UCSD-AML1 (cell line): ENCODE measurements around the gene CA6.
"Not testable (repeated sequence)": the region's sequence is repeated elsewhere in the genome, so short reads cannot be mapped to it uniquely, and the experiment has no call there.

Experiments used
- DNase-seq: peaks from one replicate; lab custom pipeline; 2025; ENCODE audit not compliant: unreplicated experiment; lab: John Stamatoyannopoulos, UW

CA6 gene

DNA sequence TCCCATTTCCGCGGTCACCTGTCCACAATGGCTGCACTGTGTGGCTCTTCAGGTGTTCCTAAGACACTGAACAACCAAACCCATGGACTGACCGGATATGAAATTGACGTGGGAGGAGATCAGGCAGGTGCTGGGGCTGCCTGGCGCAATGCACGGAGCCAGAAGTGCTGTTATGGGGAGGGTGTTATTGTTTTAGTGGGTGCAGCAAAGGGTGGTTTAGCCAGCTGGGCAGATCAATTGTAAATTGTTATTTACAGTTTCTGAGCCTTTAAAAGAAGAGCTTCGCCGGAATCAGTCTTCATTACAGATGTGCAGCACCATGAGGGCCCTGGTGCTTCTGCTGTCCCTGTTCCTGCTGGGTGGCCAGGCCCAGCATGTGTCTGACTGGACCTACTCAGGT lies at the start of gene CA6:
TSS of gene CA6 (plus strand) at position 301 of the 400 bp plus-strand sequence. CDS start at position 320, 19 bp downstream.
- DNase-seq: no peak

DNA sequence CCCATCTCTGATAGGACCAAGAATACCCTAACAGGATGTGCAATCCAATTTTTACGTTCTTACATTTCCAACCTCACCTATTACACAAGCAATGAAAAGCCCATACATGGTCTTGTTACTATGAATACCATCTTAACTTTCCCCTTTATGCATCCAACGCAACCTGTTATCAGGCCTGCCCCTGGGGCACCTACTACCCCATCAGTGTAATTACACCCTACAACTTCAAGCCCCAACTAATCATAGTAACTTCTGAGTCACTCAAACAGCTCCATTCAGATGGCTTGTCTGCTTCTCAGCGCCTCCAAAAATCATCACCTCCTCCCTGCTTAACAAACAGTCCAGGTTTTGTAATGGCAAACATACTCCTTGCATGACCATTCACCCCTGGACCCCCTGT lies 48.9 kb upstream of the CA6 start:
- not testable (repeated sequence) for DNase-seq

DNA sequence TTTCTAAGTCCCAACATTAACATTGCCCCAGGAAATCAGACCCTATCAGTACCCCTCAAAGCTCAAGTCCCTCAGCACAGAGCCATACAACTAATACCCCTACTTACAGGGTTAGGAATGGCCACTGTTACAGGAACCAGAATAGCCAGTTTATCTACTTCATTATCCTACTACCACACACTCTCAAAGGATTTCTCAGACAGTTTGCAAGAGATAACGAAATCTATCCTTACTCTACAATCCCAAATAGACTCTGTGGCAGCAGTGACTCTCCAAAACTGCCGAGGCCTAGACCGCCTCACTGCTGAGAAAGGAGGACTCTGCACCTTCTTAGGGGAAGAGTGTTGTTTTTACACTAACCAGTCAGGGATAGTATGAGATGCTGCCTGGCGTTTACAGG lies 48.2 kb upstream of the CA6 start:
- not testable (repeated sequence) for DNase-seq

DNA sequence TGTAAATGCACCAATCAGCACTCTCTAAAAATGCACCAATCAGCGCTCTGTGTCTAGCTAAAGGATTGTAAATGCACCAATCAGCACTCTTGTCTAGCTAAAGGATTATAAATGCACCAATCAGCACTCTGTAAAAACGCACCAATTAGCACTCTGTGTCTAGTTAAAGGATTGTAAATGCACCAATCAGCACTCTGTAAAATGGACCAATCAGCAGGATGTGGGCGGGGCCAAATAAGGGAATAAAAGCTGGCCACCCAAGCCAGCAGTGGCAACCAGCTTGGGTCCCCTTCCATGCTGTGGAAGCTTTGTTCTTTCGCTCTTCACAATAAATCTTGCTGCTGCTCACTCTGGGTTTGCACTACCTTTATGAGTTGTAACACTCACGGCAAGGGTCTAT lies 47.2 kb upstream of the CA6 start:
- DNase-seq: not testable (repeated sequence)

DNA sequence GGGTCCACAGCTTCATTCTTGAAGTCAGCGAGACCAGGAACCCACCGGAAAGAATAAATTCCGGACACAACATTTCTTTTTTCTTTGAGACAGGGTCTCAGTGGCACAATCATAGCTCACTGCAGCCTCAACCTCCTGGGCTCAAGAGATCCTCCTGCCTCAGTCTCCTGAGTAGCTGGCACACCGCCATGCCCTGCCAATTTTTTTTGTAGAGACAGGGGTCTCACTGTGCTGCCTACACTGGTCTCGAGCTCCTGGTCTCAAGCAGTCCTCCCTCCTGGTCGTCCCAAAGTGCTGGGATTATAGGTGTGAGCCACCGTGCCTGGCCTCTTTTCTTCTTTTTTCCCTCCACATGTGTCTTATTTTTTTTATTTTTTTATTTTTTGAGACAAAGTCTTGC lies 46.6 kb upstream of the CA6 start:
- DNase-seq: no peak

DNA sequence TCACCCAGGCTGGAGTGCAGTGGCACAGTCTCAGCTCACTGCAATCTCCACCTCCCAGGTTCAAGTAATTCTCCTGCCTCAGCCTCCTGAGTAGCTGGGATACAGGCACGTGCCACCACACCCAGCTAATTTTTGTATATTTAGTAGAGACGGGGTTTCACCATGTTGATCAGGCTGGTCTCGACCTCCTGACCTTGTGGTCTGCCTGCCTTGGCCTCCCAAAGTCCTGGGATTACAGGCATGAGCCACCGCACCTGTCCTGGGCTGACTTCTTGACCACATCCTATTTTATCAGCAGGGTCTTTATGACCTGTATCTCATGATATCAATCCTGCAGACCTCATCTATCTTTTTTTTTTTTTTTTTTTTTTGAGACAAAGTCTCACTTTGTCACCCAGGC lies 45.0 kb upstream of the CA6 start:
- not testable (repeated sequence) for DNase-seq

DNA sequence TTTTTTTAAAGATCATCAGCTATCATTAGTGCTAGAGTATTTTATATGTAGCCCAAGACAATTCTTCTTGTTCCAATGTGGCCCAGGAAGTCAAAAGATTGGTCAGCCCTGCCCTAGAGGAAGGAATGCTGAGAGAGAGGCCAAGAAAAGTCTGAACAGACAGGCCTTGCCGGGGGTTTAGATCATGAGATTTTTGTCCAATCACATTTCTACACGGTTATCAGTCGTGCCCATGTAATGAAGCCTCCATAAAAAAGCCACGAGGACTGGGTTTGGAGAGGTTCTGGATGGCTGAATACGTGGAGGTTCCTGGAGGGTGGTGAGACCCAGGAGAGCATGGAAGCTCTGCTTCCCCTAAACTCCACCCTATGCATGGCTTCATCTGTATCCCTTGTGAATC lies 42.9 kb upstream of the CA6 start:
- DNase-seq: no peak

DNA sequence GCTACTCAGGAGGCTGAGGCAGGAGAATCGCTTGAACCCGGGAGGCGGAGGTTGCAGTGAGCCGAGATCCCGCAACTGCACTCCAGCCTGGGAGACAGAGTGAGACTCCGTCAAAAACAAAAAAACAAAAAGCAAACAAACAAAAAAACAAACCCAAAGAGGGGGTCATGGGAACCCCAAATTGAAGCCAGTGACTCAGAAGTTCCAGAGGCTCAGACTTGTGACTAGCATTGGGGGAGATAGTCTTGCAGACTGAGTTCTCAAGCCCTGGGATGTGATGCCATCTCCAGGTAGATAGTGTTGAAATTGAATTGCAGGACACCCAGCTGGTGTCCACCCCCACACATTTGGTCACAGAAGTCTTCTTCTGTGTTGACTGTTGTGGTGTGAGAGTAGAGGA lies 42.3 kb upstream of the CA6 start:
- no peak for DNase-seq

DNA sequence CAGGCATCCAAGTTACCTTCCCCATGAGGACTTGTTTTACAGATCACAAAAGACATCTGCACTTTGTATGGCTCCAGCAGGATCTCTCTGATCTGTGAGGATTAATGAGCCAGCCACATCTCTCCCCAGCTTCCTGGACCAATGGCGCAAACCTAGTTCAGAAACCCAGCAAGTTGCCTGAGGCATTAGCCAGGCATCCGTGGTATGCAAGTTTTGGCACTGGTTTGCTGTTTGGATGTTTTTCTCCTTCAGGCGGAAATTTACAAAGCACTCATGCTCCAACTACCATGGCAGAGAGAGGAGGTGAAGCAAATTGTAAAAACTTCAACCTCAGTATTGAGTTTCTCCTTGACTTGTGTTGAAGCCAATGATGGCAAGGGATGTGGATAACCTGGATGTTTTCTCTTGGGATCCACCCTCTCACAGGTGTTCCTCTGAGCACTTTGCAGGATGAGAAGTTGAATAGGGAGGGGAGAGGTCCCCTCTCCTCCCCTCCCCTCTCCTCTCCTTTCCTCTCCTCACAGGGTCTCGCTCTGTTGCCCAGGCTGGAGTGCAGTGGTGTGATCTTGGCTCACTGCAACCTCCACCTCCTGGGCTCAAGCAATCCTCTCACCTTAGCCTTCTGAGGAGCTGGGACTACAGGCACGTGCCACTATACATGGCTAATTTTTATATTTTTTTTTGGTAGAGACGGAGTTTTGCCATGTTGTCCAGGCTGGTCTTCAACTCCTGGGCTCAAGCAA lies 41.6 kb upstream of the CA6 start:
- no peak for DNase-seq

DNA sequence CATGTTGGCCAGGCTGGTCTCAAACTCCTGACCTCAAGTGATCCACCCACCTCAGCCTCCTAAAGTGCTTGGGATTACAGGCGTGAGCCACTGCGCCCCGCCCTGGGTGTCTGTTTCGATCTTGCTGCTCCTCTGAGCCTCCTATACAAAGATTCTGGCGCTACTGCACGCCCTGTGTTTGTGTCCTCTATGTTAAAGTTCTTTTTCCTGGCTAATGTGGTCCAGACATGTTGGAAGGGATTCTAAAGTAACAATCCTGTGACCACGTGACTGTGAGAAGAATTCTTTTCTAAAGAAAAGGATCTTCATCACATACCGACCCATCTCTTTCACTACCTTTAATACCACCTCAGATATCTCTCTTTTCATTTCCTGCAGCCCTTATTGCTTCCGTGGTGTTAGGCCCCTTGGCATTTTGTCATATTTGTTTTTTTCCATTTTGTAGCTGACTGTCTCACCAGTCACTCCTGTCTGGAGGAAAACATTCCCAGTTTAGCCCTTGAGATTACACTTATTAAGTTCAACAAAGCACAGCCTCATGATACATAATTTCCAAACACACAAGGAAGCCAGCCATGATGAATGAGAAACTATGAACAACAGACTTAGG lies 40.0 kb upstream of the CA6 start:
- DNase-seq: no peak

DNA sequence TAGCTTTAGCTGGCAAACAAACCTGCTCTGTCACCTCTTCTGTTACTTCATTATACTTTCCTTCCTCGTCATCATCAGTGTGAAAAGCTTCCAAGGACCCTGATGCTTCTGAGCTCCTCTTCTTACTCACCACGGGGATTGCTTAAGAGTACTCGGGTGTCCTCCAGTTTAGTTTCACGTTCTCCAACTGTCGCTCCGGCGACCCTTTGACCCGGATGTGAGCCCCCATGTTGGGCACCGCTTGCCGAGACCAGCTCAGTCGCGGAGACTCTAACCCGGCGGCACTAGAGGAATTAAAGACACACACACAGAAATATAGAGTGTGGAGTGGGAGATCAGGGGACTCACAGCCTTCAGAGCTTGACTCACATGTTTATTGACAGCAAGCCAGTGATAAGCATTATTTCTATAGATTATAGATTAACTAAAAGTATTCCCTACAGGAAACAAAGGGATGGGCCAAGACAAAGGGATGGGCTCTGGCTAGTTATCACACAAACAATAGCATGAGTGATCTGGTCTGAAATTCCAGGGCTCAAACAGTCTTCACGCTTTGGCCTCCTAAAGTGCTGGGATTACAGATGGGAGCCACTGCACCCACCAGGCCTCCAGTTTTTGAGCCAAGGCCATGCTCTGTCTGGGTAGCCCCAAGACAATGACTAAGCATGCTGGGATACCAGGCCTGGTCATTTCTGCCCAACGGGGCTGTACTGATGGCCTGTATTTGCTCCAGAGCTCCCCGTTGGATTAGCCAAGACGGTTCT lies 37.1 kb upstream of the CA6 start:
- DNase-seq: no peak

DNA sequence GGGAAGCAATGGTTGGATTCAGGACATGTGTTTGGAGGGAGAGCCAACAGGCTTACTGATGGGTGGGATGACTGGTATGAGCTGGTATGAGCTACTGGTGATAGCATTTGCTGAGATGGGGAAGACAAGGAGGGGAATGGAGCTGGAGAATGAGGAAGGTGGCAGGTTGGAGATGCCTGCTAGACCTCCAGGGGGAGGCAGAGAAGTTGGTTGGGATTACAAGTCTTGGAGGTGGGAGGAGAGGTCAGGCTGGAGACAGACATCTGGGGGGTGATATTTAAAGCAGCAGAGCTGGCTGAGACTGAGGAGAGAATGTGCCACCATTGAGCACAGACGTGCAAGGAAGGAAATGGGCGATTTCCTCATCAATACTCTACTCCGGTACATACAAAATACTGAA lies 35.3 kb upstream of the CA6 start:
- DNase-seq: no peak

DNA sequence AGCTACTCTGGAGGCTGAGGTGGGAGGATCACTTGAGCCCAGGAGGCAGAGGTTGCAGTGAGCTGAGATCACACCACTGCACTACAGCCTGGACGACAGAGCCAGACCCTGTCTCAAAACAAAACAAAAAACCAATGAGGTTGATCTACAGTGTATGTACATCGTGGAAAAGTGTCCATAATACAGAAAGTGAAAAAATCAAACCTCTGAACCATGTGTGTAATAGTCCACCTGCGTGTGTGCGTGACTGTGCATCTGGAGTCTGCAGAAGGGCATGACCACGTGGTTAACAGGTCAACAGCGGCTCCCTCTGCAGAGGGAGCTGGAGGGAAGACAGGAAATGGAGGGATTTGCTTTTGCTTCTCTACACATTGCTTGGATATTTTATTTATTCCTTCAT lies 34.8 kb upstream of the CA6 start:
- DNase-seq: no peak

DNA sequence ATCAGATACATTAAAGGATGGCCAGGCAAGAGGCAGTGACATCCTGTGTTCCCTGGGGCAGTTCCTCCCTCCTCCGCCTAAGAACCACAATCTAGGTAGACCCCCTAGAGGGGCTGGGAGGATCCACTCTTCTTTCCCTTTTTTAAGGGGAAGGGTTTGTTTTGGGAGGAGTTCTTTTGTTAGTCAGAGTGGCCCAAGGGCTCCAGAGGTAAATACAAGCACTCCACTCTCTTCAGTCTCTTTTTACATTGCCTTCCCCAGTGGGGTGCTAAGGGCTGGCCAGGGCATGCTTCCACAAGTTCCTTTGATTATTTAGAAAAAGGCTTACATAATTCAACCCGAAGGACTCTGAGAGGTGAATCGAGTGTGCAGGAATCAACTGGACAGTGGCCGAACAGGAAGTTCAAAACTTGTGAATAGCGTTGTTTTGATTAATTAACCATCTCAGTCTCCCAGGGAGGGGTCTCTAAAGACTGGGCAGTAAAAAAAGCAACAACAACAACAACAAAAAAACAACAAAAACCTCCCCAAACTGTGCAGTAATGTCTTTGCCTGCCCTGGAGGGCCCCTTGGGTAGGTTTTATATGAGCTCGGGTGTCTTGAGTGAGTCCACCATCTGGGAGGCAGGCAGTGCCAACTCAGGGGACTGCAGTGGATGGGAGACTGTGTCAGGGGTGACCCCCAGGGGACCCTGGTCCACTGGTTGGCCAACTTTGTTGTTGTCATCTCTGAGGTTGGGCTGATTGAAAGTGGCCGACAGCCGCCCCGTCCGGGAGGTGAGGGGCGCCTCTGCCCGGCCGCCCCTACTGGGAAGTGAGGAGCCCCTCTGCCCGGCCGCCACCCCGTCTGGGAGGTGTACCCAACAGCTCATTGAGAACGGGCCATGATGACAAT lies 34.0 kb upstream of the CA6 start:
- DNase-seq: no peak

DNA sequence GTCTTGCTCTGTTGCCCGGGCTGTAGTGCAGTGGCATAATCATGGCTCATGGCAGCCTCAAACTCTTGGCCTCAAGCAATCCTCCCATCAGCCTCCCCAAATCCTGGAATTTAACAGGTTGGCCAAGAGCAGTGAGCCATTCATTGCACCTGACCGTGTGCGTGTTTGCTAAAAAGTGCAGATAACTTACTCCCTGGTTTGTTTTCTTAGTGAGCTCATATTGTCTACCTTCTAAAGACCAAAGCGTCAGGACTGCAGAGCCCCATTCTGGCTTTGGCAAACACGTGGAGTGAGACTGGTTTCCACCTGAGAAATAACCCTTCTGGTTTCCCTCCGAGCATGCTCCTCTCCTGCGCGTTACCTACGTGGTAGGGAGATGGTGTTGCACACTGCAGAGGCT lies 32.2 kb upstream of the CA6 start:
- DNase-seq: no peak

DNA sequence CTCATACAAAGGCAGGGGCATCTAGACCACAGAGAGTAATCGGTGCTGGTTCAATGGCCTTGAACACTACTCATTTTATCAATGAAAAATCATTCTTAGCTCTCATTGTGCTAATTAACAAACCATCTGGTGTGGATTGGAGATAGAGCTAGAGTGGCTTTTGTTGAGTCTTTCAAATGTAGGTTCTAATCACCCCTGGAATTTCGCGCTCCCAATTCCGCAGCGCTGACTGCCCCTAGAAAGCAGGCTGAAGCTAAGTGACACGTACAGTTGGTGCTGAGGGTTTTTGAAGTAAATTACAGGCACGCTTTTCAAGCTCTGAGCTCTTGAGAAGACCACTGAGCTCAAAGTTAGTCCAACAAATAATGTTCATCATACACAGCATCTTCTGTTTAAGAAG lies 31.2 kb upstream of the CA6 start:
- no peak for DNase-seq

DNA sequence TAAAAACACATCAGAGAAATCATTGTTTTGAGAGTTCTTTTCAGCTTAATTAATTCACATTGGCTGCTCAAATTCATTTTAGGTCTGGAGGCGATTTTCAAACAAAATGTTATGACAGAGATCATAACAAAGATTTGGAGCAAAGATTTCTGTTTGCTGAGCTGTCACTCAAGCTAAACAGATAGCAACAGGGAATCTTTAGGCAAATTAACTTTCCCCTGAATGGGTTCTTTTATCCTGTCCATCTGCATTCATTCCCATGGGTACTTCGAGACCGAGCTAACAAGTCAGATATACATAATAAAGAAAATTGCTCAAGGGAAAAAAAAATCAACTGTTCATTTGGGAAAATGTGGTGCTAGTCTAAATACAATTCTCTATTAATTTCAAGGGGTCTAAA lies 30.2 kb upstream of the CA6 start:
- DNase-seq: no peak

DNA sequence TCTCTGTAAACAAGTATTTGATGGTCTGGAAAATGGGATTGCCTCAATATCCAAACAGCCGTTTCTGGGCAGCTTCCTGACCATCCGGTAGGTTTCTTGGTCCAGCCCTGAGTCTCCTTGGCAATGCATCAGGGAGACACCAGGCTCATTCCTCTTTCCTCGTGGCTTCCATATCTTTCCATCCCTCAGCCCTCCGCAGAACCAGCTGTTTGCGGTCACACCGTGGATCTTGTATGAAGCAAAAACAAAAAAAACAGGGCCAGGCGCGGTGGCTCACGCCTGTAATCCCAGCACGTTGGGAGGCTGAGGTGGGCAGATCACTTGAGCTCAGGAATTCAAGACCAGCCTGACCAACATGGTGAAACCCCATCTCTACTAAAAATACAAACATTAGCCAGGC lies 28.1 kb upstream of the CA6 start:
- not testable (repeated sequence) for DNase-seq

DNA sequence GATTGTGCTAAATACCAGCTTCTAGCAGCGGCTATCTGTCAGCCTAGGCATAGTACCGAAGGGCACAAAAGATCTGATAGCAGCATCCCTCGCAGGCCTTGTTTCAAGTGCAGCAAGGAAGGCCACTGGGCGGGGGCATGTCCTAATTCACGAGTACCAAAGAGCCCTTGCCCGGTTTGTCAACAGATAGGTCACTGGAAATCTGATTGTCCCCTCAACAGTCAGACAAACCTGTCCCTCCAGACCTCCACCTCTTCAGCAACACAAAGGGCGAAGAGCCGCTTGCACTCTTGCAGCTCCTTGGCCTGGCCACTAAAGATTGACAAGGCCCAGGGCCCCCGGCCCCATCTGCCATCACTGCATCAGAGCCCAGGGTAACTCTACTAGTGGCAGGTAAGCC lies 22.7 kb upstream of the CA6 start:
- DNase-seq: no peak

DNA sequence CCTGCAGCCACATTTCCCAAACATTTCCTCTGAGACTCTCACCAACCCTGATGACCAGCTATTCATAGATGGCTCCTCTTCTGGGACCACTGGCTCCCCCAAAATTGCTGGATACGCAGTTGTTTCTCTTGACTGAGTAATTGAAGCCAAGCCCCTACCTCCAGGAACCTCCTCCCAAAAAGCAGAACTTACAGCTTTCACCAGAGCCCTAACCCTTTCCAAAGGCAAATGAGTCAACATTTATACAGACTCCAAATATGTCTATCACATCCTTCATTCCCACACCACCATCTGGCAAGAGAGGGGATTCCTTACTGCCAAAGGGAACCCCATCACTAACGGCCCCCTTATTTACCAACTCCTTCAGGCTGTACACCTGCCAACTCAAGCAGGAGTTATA lies 20.3 kb upstream of the CA6 start:
- no peak for DNase-seq

DNA sequence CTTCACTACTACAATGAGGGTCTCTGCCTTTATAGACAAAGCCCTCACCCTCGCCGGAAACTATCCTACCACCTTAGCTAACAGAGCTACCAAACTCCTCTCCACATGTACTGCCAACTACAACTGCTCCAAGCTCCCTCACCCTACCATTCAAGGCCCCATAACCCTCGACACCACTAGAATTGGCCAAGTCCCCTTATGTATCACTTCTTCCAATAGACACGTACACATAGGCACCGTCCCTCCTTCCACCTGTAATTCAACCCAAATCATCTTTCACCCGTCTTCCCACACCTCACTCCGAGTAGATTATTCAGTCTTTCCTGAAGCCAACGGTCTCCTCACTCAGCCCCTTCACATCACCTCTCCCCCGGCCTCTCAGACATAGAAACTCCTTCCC lies 19.7 kb upstream of the CA6 start:
- no peak for DNase-seq
